GM12801 (cell line): ENCODE measurements around the gene FAM81B.

Experiments
- CTCF ChIP-seq: IDR thresholded peaks from one replicate; pipeline ENCODE4 v1.5.1; 2011; ENCODE audit warnings: control low read depth; ENCODE audit not compliant: insufficient read length; ENCODE audit errors: extremely low read depth

The FAM81B gene

GRCh38 chr5:95406426-95407090, 15.4 kb downstream of the FAM81B start:
- no peak for TF ChIP-seq CTCF

GRCh38 chr5:95410279-95410678, 19.1 kb downstream of the FAM81B start:
- no peak for TF ChIP-seq CTCF

- TF ChIP-seq CTCF, result no peak
Measured at GRCh38 chr5:95411474-95411873, 20.3 kb downstream of the FAM81B start.

GRCh38 chr5:95414451-95414850, 23.3 kb downstream of the FAM81B start:
- no peak for TF ChIP-seq CTCF

GRCh38 chr5:95417971-95418370, 26.8 kb downstream of the FAM81B start:
- no peak for TF ChIP-seq CTCF

- TF ChIP-seq CTCF, result no peak
Measured at GRCh38 chr5:95422838-95423237, 31.7 kb downstream of the FAM81B start.

GRCh38 chr5:95424016-95424415, 32.9 kb downstream of the FAM81B start:
- TF ChIP-seq CTCF, result no peak

- no peak for TF ChIP-seq CTCF
Measured at GRCh38 chr5:95424526-95424925, 33.4 kb downstream of the FAM81B start.
